SU-DHL-6 (cell line): ENCODE data around the gene DSCAML1.
A peak's percentile ranks its signal among the peaks of the same experiment; 100 is the strongest.

Experiments used
- H2AFZ ChIP-seq: fragments of 200-600 bp; sonication (generic); 2 replicates; pipeline ENCODE4 v1.6.1; 2014; ENCODE audit warnings: low read depth, mild to moderate bottlenecking, moderate library complexity, mixed read lengths, antibody characterized with exemption, low read length; ENCODE audit not compliant: severe bottlenecking
- H3F3A ChIP-seq: fragments of 200-600 bp; shearing (Covaris generic); 2 replicates; pipeline ENCODE4 v1.6.0; 2016; ENCODE audit warnings: antibody characterized with exemption, mild to moderate bottlenecking; ENCODE audit not compliant: insufficient read depth
- H3K27ac ChIP-seq: fragments of 200-600 bp; sonication (generic); 2 replicates; pipeline ENCODE4 v1.5.1; 2016; ENCODE audit warnings: low read depth, mild to moderate bottlenecking, low read length, moderate library complexity, mixed read lengths
- H3K27me3 ChIP-seq: fragments of 200-600 bp; sonication (generic), shearing (Covaris generic); 2 replicates; pipeline ENCODE4 v1.6.0; 2014; ENCODE audit warnings: mild to moderate bottlenecking, low read length
- H3K36me3 ChIP-seq: fragments of 200-600 bp; sonication (generic); 2 replicates; pipeline ENCODE4 v1.6.1; 2014; ENCODE audit warnings: mild to moderate bottlenecking, low read length, mixed read lengths
- H3K4me2 ChIP-seq: fragments of 300-600, 200-600 bp; shearing (Covaris generic), sonication (generic); 2 replicates; pipeline ENCODE4 v1.6.0; 2014; ENCODE audit warnings: low read length, low read depth, mild to moderate bottlenecking; ENCODE audit not compliant: poor library complexity, severe bottlenecking
- H3K4me3 ChIP-seq: fragments of 200-600 bp; sonication (generic); 2 replicates; pipeline ENCODE4 v1.5.1; 2014; ENCODE audit warnings: antibody characterized with exemption, low read length, mild to moderate bottlenecking, mixed read lengths; ENCODE audit not compliant: insufficient read depth, poor library complexity, severe bottlenecking
- H3K79me2 ChIP-seq: fragments of 200-600 bp; sonication (generic); 2 replicates; pipeline ENCODE4 v1.6.1; 2014; ENCODE audit warnings: mild to moderate bottlenecking, low read length, moderate library complexity; ENCODE audit not compliant: insufficient read depth
- H3K9ac ChIP-seq: fragments of 200-600 bp; sonication (generic); 2 replicates; pipeline ENCODE4 v1.7.0; 2014; ENCODE audit warnings: mild to moderate bottlenecking, low read length
- H3K9me2 ChIP-seq: fragments of 200-600 bp; sonication (generic); replicated peaks from 2 replicates; pipeline ENCODE4 v1.6.1; 2014; ENCODE audit warnings: low read length; ENCODE audit not compliant: insufficient read depth
- H3K9me3 ChIP-seq: fragments of 200-600 bp; sonication (generic); 2 replicates; pipeline ENCODE4 v1.6.1; 2014; ENCODE audit warnings: low read length, mixed read lengths; ENCODE audit not compliant: insufficient read depth
- H4K20me1 ChIP-seq: fragments of 200-600 bp; sonication (generic); 2 replicates; pipeline ENCODE4 v1.6.1; 2014; ENCODE audit warnings: low read depth, mild to moderate bottlenecking, antibody characterized with exemption, low read length, moderate library complexity, mixed read lengths
- CTCF ChIP-seq: fragments of 200-600 bp; sonication (generic); IDR thresholded peaks from one replicate; pipeline ENCODE4 v1.5.1; 2017; ENCODE audit warnings: antibody characterized with exemption, mild to moderate bottlenecking, low read length, moderate library complexity; ENCODE audit not compliant: insufficient read depth, poor library complexity, severe bottlenecking
- EZH2phosphoT487 ChIP-seq: fragments of 200-600 bp; sonication (generic), shearing (Covaris generic); conservative IDR thresholded peaks from 2 replicates; pipeline ENCODE4 v1.6.1; 2018; ENCODE audit warnings: mild to moderate bottlenecking, antibody characterized with exemption, low read length, moderate library complexity, mixed read lengths

DSCAML1 gene

GRCh38 chr11:117823946-117824420 lies 27.0 kb upstream of the DSCAML1 start:
- no peaks in the 10 kb centered on the region for H3K79me2 ChIP-seq
- H3K4me2 ChIP-seq: no peak overlapping the region
- H3F3A ChIP-seq: no peaks in the 10 kb centered on the region
- H2AFZ ChIP-seq: no peak overlapping the region
- H3K36me3 ChIP-seq: no peaks in the 10 kb centered on the region
- no peaks in the 10 kb centered on the region for H3K9me3 ChIP-seq
- no peaks in the 10 kb centered on the region for H3K27me3 ChIP-seq
- H3K9ac ChIP-seq: no peak overlapping the region
- H4K20me1 ChIP-seq: no peaks in the 10 kb centered on the region
- no peak overlapping the region for H3K27ac ChIP-seq
- H3K9me2 ChIP-seq: no peaks in the 10 kb centered on the region
- no peak overlapping the region for H3K4me3 ChIP-seq
- TF ChIP-seq CTCF (no peak), EZH2phosphoT487 (no peak)

GRCh38 chr11:117823294-117823945 lies 26.4 kb upstream of the DSCAML1 start:
- TF ChIP-seq EZH2phosphoT487 (no peak), CTCF (no peak)
- no peak overlapping the region for H3K9ac ChIP-seq
- H3K4me2 ChIP-seq: no peak overlapping the region
- H2AFZ ChIP-seq: no peak overlapping the region
- no peaks in the 10 kb centered on the region for H3K27me3 ChIP-seq
- no peaks in the 10 kb centered on the region for H3K9me3 ChIP-seq
- no peaks in the 10 kb centered on the region for H4K20me1 ChIP-seq
- no peaks in the 10 kb centered on the region for H3K79me2 ChIP-seq
- H3F3A ChIP-seq: no peaks in the 10 kb centered on the region
- no peaks in the 10 kb centered on the region for H3K36me3 ChIP-seq
- no peaks in the 10 kb centered on the region for H3K9me2 ChIP-seq
- no peak overlapping the region for H3K27ac ChIP-seq
- no peak overlapping the region for H3K4me3 ChIP-seq

GRCh38 chr11:117822074-117823033 lies 25.3 kb upstream of the DSCAML1 start:
- Histone ChIP-seq H3K9me3 (no peaks in the 10 kb centered on the region), H3K9me2 (no peaks in the 10 kb centered on the region), H4K20me1 (no peaks in the 10 kb centered on the region), H3K27ac (no peak overlapping the region), H3K4me2 (no peak overlapping the region), H3F3A (no peaks in the 10 kb centered on the region), H2AFZ (no peak overlapping the region), H3K9ac (no peak overlapping the region), H3K27me3 (no peaks in the 10 kb centered on the region), H3K79me2 (no peaks in the 10 kb centered on the region), H3K36me3 (no peaks in the 10 kb centered on the region), H3K4me3 (no peak overlapping the region)
- peak; percentile 42 for TF ChIP-seq CTCF
- no peak for TF ChIP-seq EZH2phosphoT487
